T-helper 2 cell treated with Interferon-gamma antibody and Interleukin-4, amounts not matched to agents 100 ng/mL and 5 ng/mL, for 36 hours (primary cell): ENCODE measurements around the gene KATNB1. TPM values are rescaled to one million over a fixed set of nuclear protein-coding genes. Genes with fewer than 3 reads are reported as not detected.

Experiments
- intact Hi-C: fragments of 100-400 bp; cut with micrococcal nuclease; formaldehyde crosslinking; loops from one replicate; pipeline ENCODE4 v1.15.1; 2023
- total RNA-seq: library from RNA; stranded (reverse); gene quantifications from 2 replicates; pipeline ENCODE4 v1.2.3, GENCODE V29; 2022

The KATNB1 gene
- total RNA-seq, 1 donor from 2014 or later = 30.5 TPM

DNA sequence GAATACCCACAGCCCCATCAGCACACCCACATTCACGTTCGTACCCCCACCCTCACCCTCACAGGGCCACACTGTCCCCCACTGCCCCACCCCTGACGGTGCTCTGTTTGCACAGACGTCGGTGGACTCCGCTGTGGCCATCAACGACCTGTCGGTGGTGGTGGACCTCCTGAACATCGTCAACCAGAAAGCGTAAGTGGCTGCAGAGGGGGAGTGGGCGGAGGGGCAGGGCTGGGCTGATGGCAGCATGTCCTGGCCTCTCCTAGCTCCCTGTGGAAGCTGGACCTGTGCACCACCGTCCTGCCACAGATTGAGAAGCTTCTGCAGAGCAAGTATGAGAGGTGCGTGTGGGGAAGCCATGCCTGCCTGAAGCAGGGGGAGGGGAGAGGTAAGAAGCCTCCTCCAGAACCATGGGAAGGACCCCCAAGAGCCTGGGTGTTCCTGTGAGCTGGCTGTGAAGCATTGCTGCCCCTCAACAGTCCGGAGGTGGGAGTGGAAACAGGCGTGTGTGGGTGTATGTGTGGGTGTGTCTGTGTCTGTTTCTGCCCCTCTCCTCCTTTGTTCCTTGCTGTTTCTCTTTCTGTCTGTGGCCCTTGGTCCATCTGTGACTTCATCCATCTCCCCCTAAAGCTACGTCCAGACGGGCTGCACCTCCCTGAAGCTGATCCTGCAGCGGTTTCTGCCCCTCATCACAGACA is 20.3 kb downstream of the KATNB1 start:
- intact Hi-C loops = loop anchor here (2.0 to 5.0 kb wide), 2 partner anchors 56 to 243 kb away; no protein-coding TSS in a partner anchor

DNA sequence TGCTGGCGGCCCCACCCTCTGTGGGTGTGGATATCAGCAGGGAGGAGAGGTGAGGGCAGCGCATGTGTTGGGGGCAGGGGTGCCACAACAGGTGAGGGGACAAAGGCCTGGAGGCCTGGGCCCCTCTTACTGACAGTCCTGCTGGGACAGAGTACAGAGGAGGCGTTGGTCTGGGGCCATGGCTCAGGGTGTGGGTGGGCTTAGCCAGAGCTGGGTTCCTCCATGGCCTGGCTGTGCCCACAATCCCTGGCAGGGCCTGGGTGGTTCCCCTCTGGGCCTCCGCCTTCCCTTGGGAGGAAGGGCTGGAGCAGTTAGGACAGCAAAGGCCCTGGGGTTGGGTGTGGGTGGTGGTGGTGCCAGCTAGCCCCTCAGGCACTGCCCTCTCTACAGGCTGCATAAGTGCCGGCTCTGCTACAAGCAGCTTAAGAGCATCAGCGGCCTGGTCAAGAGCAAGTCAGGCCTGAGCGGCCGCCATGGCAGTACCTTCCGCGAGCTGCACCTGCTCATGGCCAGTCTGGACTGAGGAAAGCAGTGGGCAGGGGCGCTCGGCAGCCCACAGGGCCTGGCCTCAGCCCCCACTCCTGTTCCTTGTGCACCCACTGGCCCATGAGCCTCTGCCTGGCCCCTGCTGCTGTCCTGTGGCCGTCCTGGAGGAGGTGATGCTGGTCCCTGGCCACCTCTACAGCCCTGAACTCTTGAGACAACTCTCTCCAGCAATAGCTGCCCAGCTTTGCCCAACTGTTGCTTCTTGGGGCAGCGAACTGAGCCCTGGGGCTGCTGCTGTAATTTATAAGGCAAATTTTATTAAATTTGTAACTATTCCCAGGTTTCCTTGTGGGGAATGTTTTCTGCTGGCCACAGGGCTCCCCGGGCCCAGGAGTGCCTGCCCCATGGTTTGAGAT is 21.1 kb downstream of the KATNB1 start:
- intact Hi-C loops = loop anchor here (1.0 to 5.0 kb wide), 3 partner anchors 21 to 242 kb away; partner anchors contain the start of gene KATNB1

DNA sequence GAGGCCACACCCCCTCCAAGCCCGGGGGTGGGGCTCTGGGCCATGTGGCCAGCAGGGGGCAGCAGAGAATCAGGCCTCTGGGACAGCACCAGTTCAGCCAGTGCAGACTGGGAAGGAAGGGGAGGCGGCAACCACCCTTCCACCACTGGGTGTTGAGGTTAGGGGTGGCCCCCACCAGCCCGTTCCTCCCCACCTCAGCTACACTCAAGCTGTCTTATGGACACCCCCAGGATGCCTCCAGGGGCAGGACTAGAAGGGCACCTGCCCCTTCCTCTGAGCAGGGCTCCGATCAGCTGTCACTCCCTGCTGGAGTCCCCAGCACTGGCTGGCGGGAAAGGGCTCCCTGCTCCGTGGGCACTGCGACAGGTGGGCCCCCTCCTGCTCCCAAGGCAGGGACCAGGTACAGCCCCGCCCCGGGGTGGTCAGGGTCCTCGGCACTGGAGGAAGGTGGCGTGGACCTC is 21.8 kb downstream of the KATNB1 start:
- intact Hi-C loops = loop anchor here (1.0 to 5.0 kb wide), 3 partner anchors 22 to 241 kb away; partner anchors contain the start of gene KATNB1

DNA sequence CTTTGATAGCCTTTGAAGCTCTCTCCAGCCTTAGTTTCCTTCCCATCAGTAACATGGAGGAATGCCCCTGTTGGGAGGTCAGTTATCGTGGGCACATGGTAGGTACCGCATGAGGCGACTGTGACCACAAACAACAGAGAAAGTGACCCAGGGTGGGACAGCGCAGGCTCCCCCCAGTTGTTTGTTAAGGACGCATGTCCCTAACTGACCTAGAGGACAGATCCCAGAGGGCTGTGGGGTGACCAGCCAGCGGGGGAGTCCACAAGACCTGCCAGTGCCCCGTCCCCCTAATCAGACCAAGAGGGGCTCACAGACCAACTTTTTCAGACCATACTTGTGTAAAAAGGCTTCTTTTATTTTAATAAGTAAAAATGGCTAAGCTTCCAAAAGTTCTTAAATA is 22.3 kb downstream of the KATNB1 start:
- intact Hi-C loops = loop anchor here (1.0 to 5.0 kb wide), 3 partner anchors 23 to 241 kb away; partner anchors contain the start of gene KATNB1

DNA sequence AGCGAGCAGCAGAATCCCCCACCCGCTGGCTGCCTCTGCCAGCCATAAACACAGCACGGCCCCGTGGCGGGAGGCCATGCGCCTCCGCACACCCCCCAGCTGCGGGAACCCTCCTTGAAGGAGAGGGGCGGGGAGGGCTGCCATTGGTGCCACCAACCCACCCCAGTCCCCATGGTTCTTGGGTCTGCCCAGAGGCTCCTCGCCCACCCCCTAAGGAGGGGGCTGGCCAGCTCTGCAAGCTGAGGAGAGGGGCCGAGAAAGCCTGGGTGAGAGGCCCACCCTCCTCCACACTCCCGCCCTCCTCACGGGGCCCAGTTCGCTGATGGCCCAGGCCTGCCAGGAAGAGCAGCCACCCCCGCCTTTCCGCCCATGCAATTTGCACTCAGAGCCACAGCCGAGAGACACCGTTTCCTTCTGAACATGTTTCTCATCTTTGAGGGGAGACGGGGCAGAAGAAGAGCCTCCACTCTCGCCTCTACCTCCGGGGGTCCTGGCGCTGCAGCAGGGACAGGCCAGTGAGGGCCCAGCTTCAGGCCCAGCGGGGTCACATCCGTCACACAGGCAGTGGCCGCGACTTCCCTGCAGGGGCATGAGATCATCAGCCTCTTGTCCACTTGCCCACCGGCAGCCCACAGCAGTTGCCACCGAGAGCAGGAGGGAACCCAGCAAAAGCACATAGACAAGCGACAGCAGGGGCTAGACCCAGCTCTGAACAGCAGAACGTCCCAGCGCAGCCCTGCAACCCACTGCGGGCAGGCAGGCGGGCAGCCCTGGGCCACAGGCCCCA is 23.0 kb downstream of the KATNB1 start:
- intact Hi-C loops = loop anchor here (5.0 kb wide), 1 partner anchor 54 kb away; no protein-coding TSS in a partner anchor

- intact Hi-C loops = loop anchor here (5.0 kb wide), 1 partner anchor 53 kb away; no protein-coding TSS in a partner anchor
Measured at GRCh38 chr16:57759131-57759530, 23.6 kb downstream of the KATNB1 start.

DNA sequence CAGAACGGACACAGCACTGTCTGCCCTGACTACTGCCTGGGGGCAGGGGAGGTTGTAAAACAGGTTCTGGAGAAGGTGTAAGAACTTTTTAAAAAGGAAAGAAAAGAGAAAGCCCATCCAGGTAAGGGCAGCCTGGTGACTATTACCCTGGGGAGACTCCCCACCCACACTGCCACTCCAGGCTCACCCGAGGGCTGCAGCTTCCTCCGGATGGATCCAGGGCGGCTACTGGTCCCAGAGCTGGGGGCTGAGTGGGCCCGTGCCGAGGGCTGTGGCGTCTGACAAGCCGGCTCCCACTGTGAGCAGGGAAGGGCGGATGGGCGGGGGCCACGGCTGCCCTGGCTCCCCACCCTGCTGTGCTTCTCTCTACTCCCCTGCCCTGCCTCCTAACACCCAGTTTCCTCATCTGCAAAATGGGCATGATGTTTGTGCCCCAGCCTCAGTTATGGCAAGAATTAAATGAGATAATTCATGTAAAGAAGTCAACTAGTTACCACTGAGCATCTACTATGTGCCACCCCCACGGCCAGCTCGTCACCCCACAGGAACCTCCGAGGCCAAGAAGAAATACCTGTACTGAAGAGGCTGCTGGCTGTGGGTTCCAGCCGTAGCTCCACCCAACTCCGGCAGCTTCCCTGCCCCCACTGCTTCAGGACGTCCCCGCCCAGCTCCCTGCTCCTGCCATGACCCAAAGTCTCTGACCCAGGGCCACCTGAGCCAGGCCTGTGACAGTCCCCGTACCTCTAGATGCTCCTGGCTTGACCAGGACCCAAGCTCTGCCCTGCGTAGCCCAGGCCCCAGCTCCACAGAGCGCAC is 24.2 kb downstream of the KATNB1 start:
- intact Hi-C loops = loop anchor here (5.0 kb wide), 1 partner anchor 53 kb away; no protein-coding TSS in a partner anchor

- intact Hi-C loops = no loop called here
Measured at GRCh38 chr16:57760357-57761160, 25.0 kb downstream of the KATNB1 start.

GRCh38 chr16:57761301-57761700 is 25.7 kb downstream of the KATNB1 start:
- intact Hi-C loops = no loop called here

- intact Hi-C loops = no loop called here
Measured at GRCh38 chr16:57761957-57762356, 26.4 kb downstream of the KATNB1 start.

GRCh38 chr16:57762365-57763040 is 26.9 kb downstream of the KATNB1 start:
- intact Hi-C loops = no loop called here

DNA sequence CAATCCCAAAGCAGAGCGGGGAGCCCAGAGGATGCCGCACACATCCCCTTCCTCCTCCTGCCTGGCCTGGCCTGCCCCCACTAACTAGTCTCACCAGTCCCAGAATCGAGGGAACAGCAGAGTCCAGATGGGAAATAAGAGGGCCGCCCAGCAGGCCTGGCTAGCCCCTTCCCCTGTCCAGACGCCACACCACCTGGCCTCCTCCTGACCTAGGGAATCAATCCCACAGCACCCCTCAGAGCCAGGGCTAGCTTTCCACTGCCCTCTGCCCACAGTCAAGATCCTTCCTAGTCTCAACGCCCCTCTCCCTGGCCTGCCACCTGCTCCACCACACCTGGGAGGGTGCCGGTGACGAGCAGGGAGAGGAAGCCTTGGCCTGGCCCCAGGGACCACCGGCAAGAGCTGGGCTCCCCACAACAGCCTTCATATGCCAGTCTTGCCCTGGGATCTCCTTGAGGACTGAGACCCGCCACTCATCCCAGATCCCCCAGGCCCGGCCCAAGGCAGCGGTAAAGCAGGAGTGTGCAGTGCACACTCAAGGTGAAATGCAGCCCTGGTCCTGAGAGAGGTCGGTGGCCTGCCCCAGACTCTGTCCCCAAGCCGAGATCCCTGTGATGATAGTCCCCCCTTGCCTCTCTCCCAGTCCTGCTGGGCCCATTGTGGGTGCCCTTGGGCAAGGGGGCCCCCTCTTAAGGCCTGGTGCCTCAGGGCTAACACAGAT is 27.9 kb downstream of the KATNB1 start:
- intact Hi-C loops = loop anchor here (2.0 kb wide), 1 partner anchor 235 kb away; no protein-coding TSS in a partner anchor

- intact Hi-C loops = loop anchor here (2.0 kb wide), 1 partner anchor 235 kb away; no protein-coding TSS in a partner anchor
Measured at GRCh38 chr16:57764006-57764340, 28.4 kb downstream of the KATNB1 start.

GRCh38 chr16:57764341-57765159 is 29.0 kb downstream of the KATNB1 start:
- intact Hi-C loops = loop anchor here (2.0 kb wide), 1 partner anchor 234 kb away; no protein-coding TSS in a partner anchor

DNA sequence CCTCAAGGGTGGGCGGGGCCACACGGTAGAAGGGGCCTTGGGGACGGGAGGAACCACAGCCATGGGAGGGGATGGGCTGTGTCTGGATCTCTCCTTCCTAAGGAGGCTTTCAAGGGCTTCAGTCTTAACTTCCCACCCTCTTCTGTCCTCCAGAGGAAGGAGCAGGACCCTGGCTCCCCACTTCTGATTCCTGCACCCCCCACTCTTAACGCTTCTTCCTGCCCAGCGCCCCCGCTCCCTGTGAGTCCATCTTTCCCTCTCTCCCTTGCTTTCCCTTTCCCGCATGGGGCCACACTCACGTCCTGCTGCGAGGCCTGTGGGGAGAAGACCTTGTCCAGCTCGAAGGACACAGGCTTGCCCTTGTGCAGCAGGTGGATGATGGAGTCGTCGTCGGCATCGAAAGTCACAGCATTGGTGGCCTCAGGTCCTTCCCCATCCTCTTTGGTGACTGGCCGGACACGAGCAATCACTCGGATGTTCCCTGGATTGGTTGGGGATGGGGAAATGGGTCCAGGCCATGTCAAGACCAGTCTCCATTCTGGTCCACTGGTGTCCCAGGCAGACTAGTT is 29.7 kb downstream of the KATNB1 start:
- intact Hi-C loops = loop anchor here (2.0 kb wide), 1 partner anchor 234 kb away; no protein-coding TSS in a partner anchor

DNA sequence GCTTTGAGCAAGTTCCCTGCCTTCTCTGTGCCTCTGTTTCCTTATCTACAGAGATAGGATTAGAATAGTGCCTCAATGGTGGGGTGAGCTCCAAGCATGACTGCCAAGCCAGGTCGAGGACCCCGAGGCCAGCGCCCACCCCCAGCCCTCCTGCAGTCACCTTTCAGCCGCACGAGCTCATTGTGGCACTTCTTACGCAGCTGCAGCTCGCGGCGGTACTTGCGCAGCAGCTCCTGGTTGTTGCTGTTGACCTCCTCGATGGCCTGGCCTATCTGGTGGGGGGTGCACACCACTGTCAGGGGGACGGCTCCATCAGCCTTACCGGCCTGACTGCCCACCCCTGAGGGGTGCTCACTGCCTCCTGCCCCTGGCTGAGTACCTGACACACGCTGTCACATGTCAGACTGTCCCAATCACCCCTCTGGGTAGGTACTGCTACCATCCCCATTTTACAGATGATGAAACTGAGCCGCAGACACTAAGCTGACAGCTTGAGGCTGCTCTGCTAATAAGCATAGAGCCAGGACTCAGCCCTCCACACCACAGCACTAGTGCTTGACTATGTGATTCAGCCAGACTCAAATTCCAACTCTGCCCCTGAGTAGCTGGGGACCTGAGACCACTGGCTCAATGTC is 31.3 kb downstream of the KATNB1 start:
- intact Hi-C loops = no loop called here
